Umbilical cord (tissue), 2 donors: ENCODE results near the gene TMEM150C. TPM values are rescaled to one million over a fixed set of nuclear protein-coding genes. Genes with fewer than 3 reads are reported as not detected.

ENCODE experiments used
- DNase-seq: peaks from one replicate; pipeline ENCODE4 v3.0.0-alpha.2; 2015; ENCODE audit warnings: low spot score
- total RNA-seq: library from RNA; depleted of rRNA; stranded (reverse); fragments of >200 nt; gene quantifications from one replicate; pipeline ENCODE4 v1.2.3, GENCODE V29; 2014; ENCODE audit warnings: low replicate concordance; ENCODE audit not compliant: insufficient read depth

Gene TMEM150C
- 4.3 TPM for total RNA-seq

GRCh38 chr4:82561786-82562563 is at the start of gene TMEM150C:
Gene TMEM150C (minus strand): TSS chr4:82561988. CDS start chr4:82504657, 57,331 bp downstream.
- DNase-seq, result peak; percentile 6

- DNase-seq, result no peak
These were observed 49.7 kb upstream of the TMEM150C start for GRCh38 chr4:82611527-82611926.

GRCh38 chr4:82610041-82610440 is 48.3 kb upstream of the TMEM150C start:
- no peak for DNase-seq

- no peak for DNase-seq
These were observed 44.8 kb upstream of the TMEM150C start for GRCh38 chr4:82606622-82607021.

- no peak for DNase-seq
These were observed 42.7 kb upstream of the TMEM150C start for GRCh38 chr4:82604522-82604921.

GRCh38 chr4:82601242-82602015 is 39.6 kb upstream of the TMEM150C start:
- no peak for DNase-seq

GRCh38 chr4:82599336-82599735 is 37.5 kb upstream of the TMEM150C start:
- DNase-seq, result no peak

- peak; percentile 4 for DNase-seq
These were observed 32.7 kb upstream of the TMEM150C start for GRCh38 chr4:82594456-82594855.

GRCh38 chr4:82593411-82593810 is 31.6 kb upstream of the TMEM150C start:
- no peak for DNase-seq

GRCh38 chr4:82592639-82593038 is 30.9 kb upstream of the TMEM150C start:
- no peak for DNase-seq

GRCh38 chr4:82591592-82591991 is 29.8 kb upstream of the TMEM150C start:
- no peak for DNase-seq

GRCh38 chr4:82589756-82590155 is 28.0 kb upstream of the TMEM150C start:
- no peak for DNase-seq

GRCh38 chr4:82588771-82589270 is 27.0 kb upstream of the TMEM150C start:
- peak; percentile 39 for DNase-seq

- DNase-seq, result no peak
These were observed 26.2 kb upstream of the TMEM150C start for GRCh38 chr4:82587826-82588540.

- DNase-seq, result no peak
These were observed 24.1 kb upstream of the TMEM150C start for GRCh38 chr4:82585690-82586435.

GRCh38 chr4:82584931-82585330 is 23.1 kb upstream of the TMEM150C start:
- no peak for DNase-seq

- DNase-seq, result no peak
These were observed 22.3 kb upstream of the TMEM150C start for GRCh38 chr4:82583897-82584587.

- DNase-seq, result no peak
These were observed 18.1 kb upstream of the TMEM150C start for GRCh38 chr4:82579932-82580331.

GRCh38 chr4:82578935-82579334 is 17.1 kb upstream of the TMEM150C start:
- DNase-seq, result no peak

- no peak for DNase-seq
These were observed 15.7 kb upstream of the TMEM150C start for GRCh38 chr4:82577451-82577850.

GRCh38 chr4:82569727-82570126 is 7.9 kb upstream of the TMEM150C start:
- DNase-seq, result no peak
